HL-60 (cell line): Measurements from ENCODE around the gene MBD4.
A peak's percentile ranks its signal among the peaks of the same experiment; 100 is the strongest.

ENCODE experiments used
- GABPA ChIP-seq: IDR thresholded peaks from 2 replicates; pipeline ENCODE4 v1.6.1; 2012; ENCODE audit warnings: low read depth
- POLR2AphosphoS5 ChIP-seq: IDR thresholded peaks from 2 replicates; pipeline ENCODE4 v1.6.1; 2012; ENCODE audit warnings: low read depth
- TF ChIP-seq, protein P1 (sequence below): IDR thresholded peaks from one replicate; pipeline ENCODE4 v1.5.1; 2011; ENCODE audit warnings: low read length, control low read depth, inconsistent platforms; ENCODE audit not compliant: insufficient read depth

DNA sequence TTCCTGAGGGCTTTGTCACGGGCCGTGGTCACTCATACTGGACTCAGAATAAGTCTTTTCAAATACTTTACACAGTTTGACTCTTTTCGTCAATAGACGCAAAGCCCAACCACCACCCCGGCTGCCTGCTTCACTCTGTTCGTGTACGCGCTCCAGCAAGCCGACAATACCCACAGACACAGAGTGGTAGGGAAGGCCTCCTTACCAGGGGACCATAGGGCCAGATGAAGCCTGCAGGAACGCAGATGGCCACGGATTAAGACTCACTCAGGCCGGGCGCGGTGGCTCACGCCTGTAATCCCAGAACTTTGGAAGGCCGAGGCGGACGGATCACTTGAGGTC is 41.0 kb downstream of the MBD4 start:
- TF ChIP-seq, protein P1, sequence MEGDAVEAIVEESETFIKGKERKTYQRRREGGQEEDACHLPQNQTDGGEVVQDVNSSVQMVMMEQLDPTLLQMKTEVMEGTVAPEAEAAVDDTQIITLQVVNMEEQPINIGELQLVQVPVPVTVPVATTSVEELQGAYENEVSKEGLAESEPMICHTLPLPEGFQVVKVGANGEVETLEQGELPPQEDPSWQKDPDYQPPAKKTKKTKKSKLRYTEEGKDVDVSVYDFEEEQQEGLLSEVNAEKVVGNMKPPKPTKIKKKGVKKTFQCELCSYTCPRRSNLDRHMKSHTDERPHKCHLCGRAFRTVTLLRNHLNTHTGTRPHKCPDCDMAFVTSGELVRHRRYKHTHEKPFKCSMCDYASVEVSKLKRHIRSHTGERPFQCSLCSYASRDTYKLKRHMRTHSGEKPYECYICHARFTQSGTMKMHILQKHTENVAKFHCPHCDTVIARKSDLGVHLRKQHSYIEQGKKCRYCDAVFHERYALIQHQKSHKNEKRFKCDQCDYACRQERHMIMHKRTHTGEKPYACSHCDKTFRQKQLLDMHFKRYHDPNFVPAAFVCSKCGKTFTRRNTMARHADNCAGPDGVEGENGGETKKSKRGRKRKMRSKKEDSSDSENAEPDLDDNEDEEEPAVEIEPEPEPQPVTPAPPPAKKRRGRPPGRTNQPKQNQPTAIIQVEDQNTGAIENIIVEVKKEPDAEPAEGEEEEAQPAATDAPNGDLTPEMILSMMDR: no peak
- TF ChIP-seq POLR2AphosphoS5 (0 out of 2 replicates have a peak, but pooled peaks have one; percentile 12), GABPA (no peak)
